Measurements from ENCODE around the gene HIVEP3.

HIVEP3 gene

GRCh38 chr1:41479000-41479807 is 439.5 kb downstream of the HIVEP3 start:
- Histone ChIP-seq H3K36me3 (ENCODE audit: control insufficient read depth, insufficient read depth, low read length) (no peaks in the 10 kb centered on the region), H3K4me3 (ENCODE audit: extremely low read depth, insufficient read depth, low read length, poor library complexity, severe bottlenecking) (no peak overlapping the region), H3K9me3 (ENCODE audit: control insufficient read depth, low read length) (no peaks in the 10 kb centered on the region), H3K4me1 (ENCODE audit: control insufficient read depth, insufficient read depth, low read length, poor library complexity, severe bottlenecking) (peaks cover 61% of the 10 kb centered on the region), H3K27ac (ENCODE audit: low read depth, low read length, severe bottlenecking) (no peak overlapping the region)
- 87 to 94% methylated on average over 16 to 19 of the region's 19 CpGs for WGBS, 2 experiments (ENCODE audit: insufficient coverage in 2 of 2)

DNA sequence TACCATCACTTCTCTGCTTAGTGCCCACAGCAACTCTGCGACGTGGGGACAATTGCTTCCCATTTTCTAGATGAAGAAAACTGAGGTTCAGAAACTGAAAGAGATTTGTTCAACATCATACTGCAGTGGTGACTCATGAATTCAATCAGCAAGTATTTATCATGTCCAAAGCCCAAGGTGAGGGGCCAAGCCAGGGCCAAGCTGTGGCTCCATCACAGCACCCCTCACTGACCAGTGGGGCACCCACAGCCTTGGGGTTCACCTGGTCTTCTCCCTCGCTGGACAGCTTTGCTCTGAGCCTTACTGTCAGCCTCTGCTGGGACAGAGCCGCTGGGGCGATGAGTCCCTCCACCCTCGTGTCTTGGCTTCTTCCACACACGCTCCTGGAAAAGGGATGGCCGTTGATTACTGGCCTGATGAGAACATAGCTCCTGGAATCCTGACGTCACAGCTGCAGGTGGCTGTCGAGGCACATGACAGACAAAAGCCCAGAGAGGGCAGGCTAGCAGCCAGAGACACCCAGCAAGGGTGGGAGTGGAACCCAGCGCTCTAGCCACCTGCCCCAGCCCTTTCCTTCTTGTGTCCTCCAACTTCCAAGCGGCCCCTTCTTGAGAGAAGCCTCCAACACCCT is 440.5 kb downstream of the HIVEP3 start:
- WGBS, 2 experiments (ENCODE audit: insufficient coverage in 2 of 2): 90 to 95% methylated on average over 11 of the region's 12 CpGs
- peaks cover 51% of the 10 kb centered on the region for H3K4me1 ChIP-seq (ENCODE audit: control insufficient read depth, insufficient read depth, low read length, poor library complexity, severe bottlenecking)

DNA sequence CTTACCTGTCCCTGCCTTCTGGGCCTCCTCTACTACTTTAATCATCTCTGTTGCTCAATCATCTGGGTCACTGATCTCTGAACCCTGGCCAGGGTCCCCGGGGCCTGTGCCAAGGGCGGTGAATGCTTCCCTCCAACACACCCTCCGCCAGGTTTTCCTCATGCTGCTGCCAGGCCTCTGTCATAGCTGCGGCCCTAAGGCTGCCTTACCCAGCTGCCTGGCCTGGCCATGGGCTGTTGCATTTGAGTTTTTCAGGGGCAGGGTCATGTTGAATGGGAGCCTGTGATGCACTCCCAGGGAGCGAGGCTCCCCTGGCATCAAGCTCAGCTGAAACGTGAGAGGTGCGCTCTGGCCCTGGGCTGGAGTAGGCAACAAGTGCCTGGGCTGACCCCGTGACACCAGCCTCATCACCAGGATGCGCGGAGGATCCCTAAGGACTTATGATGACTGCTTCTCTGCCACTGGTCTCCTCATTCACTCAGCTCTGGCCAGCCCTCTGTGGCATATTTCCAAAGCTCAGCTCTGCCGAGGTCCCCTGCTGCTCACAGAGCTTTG is 441.8 kb downstream of the HIVEP3 start:
- WGBS, 2 experiments (ENCODE audit: insufficient coverage in 2 of 2): 86 to 94% methylated on average over 11 of the region's 11 CpGs
- no peaks in the 10 kb centered on the region for H3K36me3 ChIP-seq (ENCODE audit: control insufficient read depth, insufficient read depth, low read length)
- H3K4me3 ChIP-seq (ENCODE audit: extremely low read depth, insufficient read depth, low read length, poor library complexity, severe bottlenecking): no peak overlapping the region
- H3K4me1 ChIP-seq (ENCODE audit: control insufficient read depth, insufficient read depth, low read length, poor library complexity, severe bottlenecking): peaks cover 38% of the 10 kb centered on the region
- H3K9me3 ChIP-seq (ENCODE audit: control insufficient read depth, low read length): no peaks in the 10 kb centered on the region
- H3K27ac ChIP-seq (ENCODE audit: low read depth, low read length, severe bottlenecking): no peak overlapping the region

More for the DNA sequence above, 440.5 kb downstream of the HIVEP3 start:
- no peak overlapping the region for H3K27ac ChIP-seq (ENCODE audit: low read depth, low read length, severe bottlenecking)
- no peaks in the 10 kb centered on the region for H3K9me3 ChIP-seq (ENCODE audit: control insufficient read depth, low read length)
- no peaks in the 10 kb centered on the region for H3K36me3 ChIP-seq (ENCODE audit: control insufficient read depth, insufficient read depth, low read length)
- no peak overlapping the region for H3K4me3 ChIP-seq (ENCODE audit: extremely low read depth, insufficient read depth, low read length, poor library complexity, severe bottlenecking)

GRCh38 chr1:41475859-41476567 is 442.7 kb downstream of the HIVEP3 start:
- H3K27ac ChIP-seq (ENCODE audit: low read depth, low read length, severe bottlenecking): no peak overlapping the region
- no peaks in the 10 kb centered on the region for H3K9me3 ChIP-seq (ENCODE audit: control insufficient read depth, low read length)
- no peaks in the 10 kb centered on the region for H3K36me3 ChIP-seq (ENCODE audit: control insufficient read depth, insufficient read depth, low read length)
- no peak overlapping the region for H3K4me3 ChIP-seq (ENCODE audit: extremely low read depth, insufficient read depth, low read length, poor library complexity, severe bottlenecking)
- H3K4me1 ChIP-seq (ENCODE audit: control insufficient read depth, insufficient read depth, low read length, poor library complexity, severe bottlenecking): peaks cover 36% of the 10 kb centered on the region
- WGBS, 2 experiments (ENCODE audit: insufficient coverage in 2 of 2): 75 to 85% methylated on average over 4 to 5 of the region's 8 CpGs

DNA sequence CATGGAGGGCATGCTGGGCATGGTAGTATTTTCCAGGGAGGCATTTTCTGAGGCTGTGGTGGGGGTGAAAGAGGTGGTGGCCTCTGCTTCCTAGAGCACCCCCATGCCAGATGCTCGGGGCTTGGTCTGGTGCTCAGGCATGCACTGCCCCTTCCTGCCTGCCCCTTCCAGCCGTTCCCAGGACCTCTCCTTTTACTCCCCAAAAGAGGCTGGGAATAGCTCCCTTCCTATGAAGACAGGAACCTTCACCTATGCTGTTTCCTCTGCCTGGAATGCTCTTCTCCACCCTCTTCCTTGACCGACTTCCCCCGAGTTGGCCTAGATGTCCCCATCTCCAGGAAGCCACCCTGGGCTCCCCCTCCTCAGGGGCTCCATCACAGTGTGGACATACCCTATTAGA is 443.4 kb downstream of the HIVEP3 start:
- H3K36me3 ChIP-seq (ENCODE audit: control insufficient read depth, insufficient read depth, low read length): no peaks in the 10 kb centered on the region
- H3K9me3 ChIP-seq (ENCODE audit: control insufficient read depth, low read length): no peaks in the 10 kb centered on the region
- H3K27ac ChIP-seq (ENCODE audit: low read depth, low read length, severe bottlenecking): no peak overlapping the region
- 91 to 100% methylated on average over 2 of the region's 4 CpGs for whole genome bisulfite sequencing, 2 experiments (ENCODE audit: insufficient coverage in 2 of 2)
- H3K4me3 ChIP-seq (ENCODE audit: extremely low read depth, insufficient read depth, low read length, poor library complexity, severe bottlenecking): no peak overlapping the region
- peaks cover 36% of the 10 kb centered on the region for H3K4me1 ChIP-seq (ENCODE audit: control insufficient read depth, insufficient read depth, low read length, poor library complexity, severe bottlenecking)

- no peak overlapping the region for H3K27ac ChIP-seq (ENCODE audit: low read depth, low read length, severe bottlenecking)
- no peaks in the 10 kb centered on the region for H3K9me3 ChIP-seq (ENCODE audit: control insufficient read depth, low read length)
- H3K4me1 ChIP-seq (ENCODE audit: control insufficient read depth, insufficient read depth, low read length, poor library complexity, severe bottlenecking): peaks cover 36% of the 10 kb centered on the region
- no peaks in the 10 kb centered on the region for H3K36me3 ChIP-seq (ENCODE audit: control insufficient read depth, insufficient read depth, low read length)
- 75 to 83% methylated on average over 15 of the region's 17 CpGs for WGBS, 2 experiments (ENCODE audit: insufficient coverage in 2 of 2)
- H3K4me3 ChIP-seq (ENCODE audit: extremely low read depth, insufficient read depth, low read length, poor library complexity, severe bottlenecking): no peak overlapping the region
These were observed 444.0 kb downstream of the HIVEP3 start for GRCh38 chr1:41474490-41475271.

- H3K27ac ChIP-seq (ENCODE audit: low read depth, low read length, severe bottlenecking): no peak overlapping the region
- 87 to 92% methylated on average over 5 of the region's 6 CpGs for WGBS, 2 experiments (ENCODE audit: insufficient coverage in 2 of 2)
- H3K9me3 ChIP-seq (ENCODE audit: control insufficient read depth, low read length): no peaks in the 10 kb centered on the region
- no peak overlapping the region for H3K4me3 ChIP-seq (ENCODE audit: extremely low read depth, insufficient read depth, low read length, poor library complexity, severe bottlenecking)
- no peaks in the 10 kb centered on the region for H3K36me3 ChIP-seq (ENCODE audit: control insufficient read depth, insufficient read depth, low read length)
- peaks cover 30% of the 10 kb centered on the region for H3K4me1 ChIP-seq (ENCODE audit: control insufficient read depth, insufficient read depth, low read length, poor library complexity, severe bottlenecking)
These were observed 444.9 kb downstream of the HIVEP3 start for GRCh38 chr1:41473738-41474362.

GRCh38 chr1:41471658-41472057 is 447.1 kb downstream of the HIVEP3 start:
- WGBS, 2 experiments (ENCODE audit: insufficient coverage in 2 of 2): 89 to 94% methylated on average over 3 to 6 of the region's 6 CpGs

DNA sequence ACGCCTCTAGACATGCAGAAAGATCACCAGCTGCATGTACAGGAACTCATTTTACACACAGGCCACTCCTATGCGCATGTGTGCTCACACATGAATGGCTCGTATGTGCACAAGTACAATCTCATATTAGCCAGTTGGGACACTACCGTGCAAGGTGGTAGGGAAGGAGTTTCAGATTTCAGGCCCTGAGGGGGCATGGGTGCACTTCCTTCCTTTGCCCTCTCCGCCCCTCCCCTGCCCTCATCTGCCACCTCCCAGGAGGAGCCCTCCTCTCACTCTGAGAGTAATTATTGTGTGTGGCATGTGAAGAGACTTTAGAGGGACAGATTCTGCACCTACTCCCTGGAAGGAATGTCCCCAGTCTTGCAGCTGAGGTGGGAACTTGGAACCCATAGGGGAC is 449.0 kb downstream of the HIVEP3 start:
- 67 to 100% methylated on average over 1 of the region's 5 CpGs for WGBS, 2 experiments (ENCODE audit: insufficient coverage in 2 of 2)
- no peaks in the 10 kb centered on the region for H3K36me3 ChIP-seq (ENCODE audit: control insufficient read depth, insufficient read depth, low read length)

More at GRCh38 chr1:41471658-41472057, 447.1 kb downstream of the HIVEP3 start:
- H3K27ac ChIP-seq (ENCODE audit: low read depth, low read length, severe bottlenecking): no peak overlapping the region
- H3K4me3 ChIP-seq (ENCODE audit: extremely low read depth, insufficient read depth, low read length, poor library complexity, severe bottlenecking): no peak overlapping the region
- no peaks in the 10 kb centered on the region for H3K36me3 ChIP-seq (ENCODE audit: control insufficient read depth, insufficient read depth, low read length)
- H3K4me1 ChIP-seq (ENCODE audit: control insufficient read depth, insufficient read depth, low read length, poor library complexity, severe bottlenecking): peaks cover 23% of the 10 kb centered on the region
- no peaks in the 10 kb centered on the region for H3K9me3 ChIP-seq (ENCODE audit: control insufficient read depth, low read length)

More for the DNA sequence above, 449.0 kb downstream of the HIVEP3 start:
- Histone ChIP-seq H3K27ac (ENCODE audit: low read depth, low read length, severe bottlenecking) (no peak overlapping the region), H3K4me1 (ENCODE audit: control insufficient read depth, insufficient read depth, low read length, poor library complexity, severe bottlenecking) (peaks cover 4% of the 10 kb centered on the region), H3K4me3 (ENCODE audit: extremely low read depth, insufficient read depth, low read length, poor library complexity, severe bottlenecking) (no peak overlapping the region), H3K9me3 (ENCODE audit: control insufficient read depth, low read length) (no peaks in the 10 kb centered on the region)
